ENCODE results near the gene ADAMTS4. TPM values are rescaled to one million over a fixed set of nuclear protein-coding genes. Genes with fewer than 3 reads are reported as not detected.

The ADAMTS4 gene
- total and polyA plus RNA-seq, 9 of the 15 experiments (the other 6 are each of a cell fraction or from before 2014, with no cell fraction given), result 0.07 to 3.7 (median 0.41) TPM

- TF ChIP-seq, protein P1, sequence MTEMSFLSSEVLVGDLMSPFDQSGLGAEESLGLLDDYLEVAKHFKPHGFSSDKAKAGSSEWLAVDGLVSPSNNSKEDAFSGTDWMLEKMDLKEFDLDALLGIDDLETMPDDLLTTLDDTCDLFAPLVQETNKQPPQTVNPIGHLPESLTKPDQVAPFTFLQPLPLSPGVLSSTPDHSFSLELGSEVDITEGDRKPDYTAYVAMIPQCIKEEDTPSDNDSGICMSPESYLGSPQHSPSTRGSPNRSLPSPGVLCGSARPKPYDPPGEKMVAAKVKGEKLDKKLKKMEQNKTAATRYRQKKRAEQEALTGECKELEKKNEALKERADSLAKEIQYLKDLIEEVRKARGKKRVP (CRISPR knock-in tag; IDR thresholded peaks at IDR 0.05), result no peak
Measured at GRCh38 chr1:161191971-161192370, 6.9 kb downstream of the ADAMTS4 start (continued).

DNA sequence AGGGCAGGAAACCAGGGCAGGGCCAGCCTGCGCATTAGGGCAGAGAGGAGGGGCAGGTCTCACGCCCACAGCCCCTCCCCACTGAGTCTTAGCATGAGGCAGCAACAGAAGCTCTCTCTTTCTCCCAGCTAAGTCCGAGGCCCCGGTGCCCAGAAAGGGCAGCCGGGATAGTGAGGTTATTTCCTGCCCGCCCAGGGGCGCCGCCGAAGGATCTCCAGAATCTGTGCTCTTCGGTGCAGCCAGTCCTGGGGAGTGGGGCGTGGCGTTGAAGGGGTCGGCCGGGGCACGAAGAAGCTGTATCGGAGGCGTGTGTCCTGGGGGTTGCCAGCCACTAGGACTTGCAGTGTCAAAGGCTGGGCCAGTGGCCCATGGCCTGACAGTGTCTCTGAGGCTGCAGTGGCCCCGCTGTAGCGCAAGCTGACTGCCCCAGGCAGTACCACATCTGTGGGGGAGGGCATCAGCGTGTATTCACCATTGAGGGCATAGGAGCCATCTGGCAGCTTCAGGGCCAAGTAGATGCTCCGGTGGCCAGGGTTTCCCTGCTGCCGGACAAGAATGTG lies 7.8 kb downstream of the ADAMTS4 start:
- intact Hi-C loops (cut with micrococcal nuclease), result no loop called here
- Histone ChIP-seq H3K79me2 (ENCODE audit: control insufficient read depth, insufficient read depth, low read length) (no peaks in the 10 kb centered on the region), H2AFZ (ENCODE audit: low read depth, low read length) (no peak overlapping the region), H3K27ac (ENCODE audit: extremely low read depth, low read depth, low read length) (no peak overlapping the region), H3K4me2 (ENCODE audit: insufficient read depth, low read length) (no peak overlapping the region), H3K36me3 (ENCODE audit: control insufficient read depth, insufficient read depth, low read length) (no peaks in the 10 kb centered on the region), H3K9ac (ENCODE audit: insufficient read depth in 1 of 2, low read depth in 2 of 2, low read length in 2 of 2) (peak overlapping the region in 1 of 2 experiments; percentile 53; a peak in 2 of 4 replicates), H3K27me3 (ENCODE audit: control insufficient read depth in 2 of 2, insufficient read depth in 2 of 2, low read length in 2 of 2) (no peaks in the 10 kb centered on the region), H3K4me3 (no peak overlapping the region), H3K9me3 (replicated peaks; ENCODE audit: control insufficient read depth, insufficient read depth, low read depth, low read length) (no peaks in the 10 kb centered on the region), H4K20me1 (replicated peaks; ENCODE audit: control insufficient read depth, insufficient read depth, low read length) (no peaks in the 10 kb centered on the region), H3K9me1 (ENCODE audit: control insufficient read depth, insufficient read depth, low read length) (no peaks in the 10 kb centered on the region), H3K4me1 (replicated peaks in 1 of 2; ENCODE audit: control insufficient read depth in 2 of 2, insufficient read depth in 2 of 2, low read length in 2 of 2) (peaks cover 23 to 27% of the 10 kb centered on the region in 2 experiments)
- DNase-seq (ENCODE audit: extremely low read depth in 1 of 4, low spot score in 3 of 4) (no peak), ATAC-seq (no peak), FAIRE-seq (no peak)
- TF ChIP-seq NUFIP1 (IDR thresholded peaks at IDR 0.05; ENCODE audit: partially characterized antibody), result no peak
- no peak for TF ChIP-seq CAMTA2 (CRISPR knock-in tag; conservative IDR thresholded peaks at IDR 0.05)
- TF ChIP-seq SAFB (IDR thresholded peaks at IDR 0.05; ENCODE audit: borderline replicate concordance, low read depth, low read length), result no peak
- no peak for TF ChIP-seq GTF3C2 (IDR thresholded peaks at IDR 0.05; ENCODE audit: borderline replicate concordance, extremely low read depth, insufficient read length)
- TF ChIP-seq, protein P2, sequence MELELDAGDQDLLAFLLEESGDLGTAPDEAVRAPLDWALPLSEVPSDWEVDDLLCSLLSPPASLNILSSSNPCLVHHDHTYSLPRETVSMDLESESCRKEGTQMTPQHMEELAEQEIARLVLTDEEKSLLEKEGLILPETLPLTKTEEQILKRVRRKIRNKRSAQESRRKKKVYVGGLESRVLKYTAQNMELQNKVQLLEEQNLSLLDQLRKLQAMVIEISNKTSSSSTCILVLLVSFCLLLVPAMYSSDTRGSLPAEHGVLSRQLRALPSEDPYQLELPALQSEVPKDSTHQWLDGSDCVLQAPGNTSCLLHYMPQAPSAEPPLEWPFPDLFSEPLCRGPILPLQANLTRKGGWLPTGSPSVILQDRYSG (tag; conservative IDR thresholded peaks at IDR 0.05; ENCODE audit: low read depth), result no peak
- TF ChIP-seq NR2C2 (CRISPR knock-in tag; IDR thresholded peaks at IDR 0.05), result no peak
- no peak for TF ChIP-seq NR2C2 (tag; IDR thresholded peaks at IDR 0.05)
- POLR2A ChIA-PET, result interaction anchor here (0.7 to 1.8 kb wide), 8 partner anchors 9 to 784 kb away, joined by 3 to 8 read pairs (median 3); partner anchors contain the start of genes B4GALT3, NDUFS2 and SDHC
- in situ Hi-C loops (cut with MboI), result no loop called here
- BruUV-seq (replicated peaks), result no TSS peak
- 69% methylated on average over 19 of the region's 22 CpGs for WGBS (ENCODE audit: insufficient coverage, low coverage, missing lambda C conversion rate)
- CTCF ChIA-PET (ENCODE audit: low intra/inter-chr PET ratio), result no interaction called here
